ENCODE measurements around the gene ACADVL. TPM values are rescaled to one million over a fixed set of nuclear protein-coding genes. Genes with fewer than 3 reads are reported as not detected.

ACADVL gene
- total RNA-seq, 4 donors from 2014 or later, result 877 to 3,047 (median 1,981) TPM

DNA sequence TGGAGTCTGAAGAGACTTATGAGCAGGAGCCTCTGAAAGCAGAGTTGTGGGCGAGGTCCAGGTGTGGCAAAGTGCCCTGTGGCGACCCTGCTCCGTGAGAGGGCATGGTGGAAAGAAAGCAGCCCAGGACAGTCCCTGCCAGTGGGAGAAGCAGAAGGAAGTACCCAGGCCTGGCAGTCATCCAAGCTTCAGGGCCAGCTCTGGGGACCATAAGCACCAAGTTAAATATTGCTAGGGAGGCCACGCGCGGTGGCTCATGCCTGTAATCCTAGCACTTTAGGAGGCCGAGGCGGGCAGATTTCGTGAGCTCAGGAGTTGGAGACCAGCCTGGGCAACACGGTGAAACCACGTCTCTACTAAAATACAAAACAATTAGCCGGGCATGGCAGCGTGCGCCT lies 35.6 kb upstream of the ACADVL start:
- TF ChIP-seq, protein P1, sequence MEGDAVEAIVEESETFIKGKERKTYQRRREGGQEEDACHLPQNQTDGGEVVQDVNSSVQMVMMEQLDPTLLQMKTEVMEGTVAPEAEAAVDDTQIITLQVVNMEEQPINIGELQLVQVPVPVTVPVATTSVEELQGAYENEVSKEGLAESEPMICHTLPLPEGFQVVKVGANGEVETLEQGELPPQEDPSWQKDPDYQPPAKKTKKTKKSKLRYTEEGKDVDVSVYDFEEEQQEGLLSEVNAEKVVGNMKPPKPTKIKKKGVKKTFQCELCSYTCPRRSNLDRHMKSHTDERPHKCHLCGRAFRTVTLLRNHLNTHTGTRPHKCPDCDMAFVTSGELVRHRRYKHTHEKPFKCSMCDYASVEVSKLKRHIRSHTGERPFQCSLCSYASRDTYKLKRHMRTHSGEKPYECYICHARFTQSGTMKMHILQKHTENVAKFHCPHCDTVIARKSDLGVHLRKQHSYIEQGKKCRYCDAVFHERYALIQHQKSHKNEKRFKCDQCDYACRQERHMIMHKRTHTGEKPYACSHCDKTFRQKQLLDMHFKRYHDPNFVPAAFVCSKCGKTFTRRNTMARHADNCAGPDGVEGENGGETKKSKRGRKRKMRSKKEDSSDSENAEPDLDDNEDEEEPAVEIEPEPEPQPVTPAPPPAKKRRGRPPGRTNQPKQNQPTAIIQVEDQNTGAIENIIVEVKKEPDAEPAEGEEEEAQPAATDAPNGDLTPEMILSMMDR (IDR thresholded peaks at IDR 0.05), result no peak
- TF ChIP-seq POLR2AphosphoS5 (IDR thresholded peaks at IDR 0.05) (no peak), EP300 (IDR thresholded peaks at IDR 0.05; ENCODE audit: low read depth) (no peak)
- Histone ChIP-seq H3K4me1 (peaks cover 0 to 7% (median 0%) of the 10 kb centered on the region in 4 donors), H3K4me3 (no peak overlapping the region), H3K27ac (no peak overlapping the region), H3K9me3 (no peaks in the 10 kb centered on the region), H3K36me3 (no peaks in the 10 kb centered on the region), H3K27me3 (no peaks in the 10 kb centered on the region)
- 52% methylated on average over 14 of the region's 14 CpGs; no CpG with 5 or more reads in 1 of the 2 donors for WGBS, 2 donors (ENCODE audit: low coverage in 1 of 2)
- in situ Hi-C loops (cut with MboI; ENCODE audit: low pct_ligation_motif_present in 1 of 4, low pct_unique_long_range_greater_than_20kb in 1 of 4, low sequenced_read_pairs in 3 of 4), result no loop called here
- intact Hi-C loops (cut with DNase I; ENCODE audit: low total_unique reads), result no loop called here
- DNase-seq, result peak; percentile 82

DNA sequence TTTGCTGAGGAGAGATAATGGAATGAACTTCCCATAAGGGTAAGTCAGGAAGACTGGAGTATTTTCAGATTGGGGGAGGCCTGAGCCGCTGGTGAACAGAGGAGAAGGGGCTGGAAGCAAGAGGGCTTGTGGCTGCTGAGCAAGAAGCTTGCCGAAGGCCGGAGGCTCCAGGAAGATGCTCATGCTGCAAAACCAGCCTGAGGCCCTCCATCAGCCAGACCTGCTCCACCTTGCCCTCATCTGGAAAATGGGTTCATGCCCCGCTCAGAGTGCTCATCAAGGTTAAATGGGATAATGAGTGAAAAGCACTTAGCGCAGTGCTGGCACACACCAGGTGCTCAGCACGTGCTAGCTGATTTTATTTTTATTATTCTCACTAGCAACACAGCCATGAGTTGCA lies 35.1 kb upstream of the ACADVL start:
- Histone ChIP-seq H3K4me1 (peaks cover 0 to 7% (median 0%) of the 10 kb centered on the region in 4 donors), H3K9me3 (no peaks in the 10 kb centered on the region), H3K36me3 (no peaks in the 10 kb centered on the region), H3K27me3 (no peaks in the 10 kb centered on the region), H3K27ac (no peak overlapping the region), H3K4me3 (no peak overlapping the region)
- TF ChIP-seq POLR2A (IDR thresholded peaks at IDR 0.05) (no peak), EP300 (IDR thresholded peaks at IDR 0.05; ENCODE audit: low read depth) (no peak)
- WGBS, 2 donors (ENCODE audit: low coverage in 1 of 2), result 47 to 86% methylated on average over 3 to 6 of the region's 6 CpGs
- DNase-seq, result no peak
- in situ Hi-C loops (cut with MboI; ENCODE audit: low pct_ligation_motif_present in 1 of 4, low pct_unique_long_range_greater_than_20kb in 1 of 4, low sequenced_read_pairs in 3 of 4) (no loop called here), intact Hi-C loops (cut with DNase I; ENCODE audit: low total_unique reads) (no loop called here)

DNA sequence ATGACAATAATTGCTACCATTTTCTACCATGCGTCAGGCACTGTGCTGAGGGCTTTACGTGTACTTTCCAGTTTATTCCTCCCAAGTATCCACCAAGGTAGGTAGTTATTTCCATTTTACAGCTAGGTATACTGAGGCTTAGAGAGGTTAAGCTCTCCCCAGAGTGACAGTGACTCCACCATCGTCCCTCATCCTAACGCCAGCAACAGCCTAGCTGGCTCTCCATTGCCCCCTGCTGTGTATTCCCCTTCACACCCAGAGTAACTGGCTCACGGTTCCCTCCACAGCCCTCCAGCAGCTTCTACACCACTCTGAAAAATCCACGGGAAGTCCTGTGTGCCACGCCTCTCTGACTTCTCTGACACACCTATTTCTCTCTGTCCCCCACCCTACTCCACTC lies 33.5 kb upstream of the ACADVL start:
- Histone ChIP-seq H3K9me3 (no peaks in the 10 kb centered on the region), H3K4me1 (peaks cover 0 to 7% (median 0%) of the 10 kb centered on the region in 4 donors), H3K4me3 (no peak overlapping the region), H3K27me3 (no peaks in the 10 kb centered on the region), H3K36me3 (no peaks in the 10 kb centered on the region), H3K27ac (no peak overlapping the region)
- WGBS, 2 donors (ENCODE audit: low coverage in 1 of 2), result 45 to 53% methylated on average over 5 to 7 of the region's 7 CpGs
- DNase-seq, result no peak
- in situ Hi-C loops (cut with MboI; ENCODE audit: low pct_ligation_motif_present in 1 of 4, low pct_unique_long_range_greater_than_20kb in 1 of 4, low sequenced_read_pairs in 3 of 4) (no loop called here), intact Hi-C loops (cut with DNase I; ENCODE audit: low total_unique reads) (no loop called here)
- no peak for TF ChIP-seq EP300 (IDR thresholded peaks at IDR 0.05; ENCODE audit: low read depth)
- TF ChIP-seq, protein P1 (IDR thresholded peaks at IDR 0.05), result no peak

DNA sequence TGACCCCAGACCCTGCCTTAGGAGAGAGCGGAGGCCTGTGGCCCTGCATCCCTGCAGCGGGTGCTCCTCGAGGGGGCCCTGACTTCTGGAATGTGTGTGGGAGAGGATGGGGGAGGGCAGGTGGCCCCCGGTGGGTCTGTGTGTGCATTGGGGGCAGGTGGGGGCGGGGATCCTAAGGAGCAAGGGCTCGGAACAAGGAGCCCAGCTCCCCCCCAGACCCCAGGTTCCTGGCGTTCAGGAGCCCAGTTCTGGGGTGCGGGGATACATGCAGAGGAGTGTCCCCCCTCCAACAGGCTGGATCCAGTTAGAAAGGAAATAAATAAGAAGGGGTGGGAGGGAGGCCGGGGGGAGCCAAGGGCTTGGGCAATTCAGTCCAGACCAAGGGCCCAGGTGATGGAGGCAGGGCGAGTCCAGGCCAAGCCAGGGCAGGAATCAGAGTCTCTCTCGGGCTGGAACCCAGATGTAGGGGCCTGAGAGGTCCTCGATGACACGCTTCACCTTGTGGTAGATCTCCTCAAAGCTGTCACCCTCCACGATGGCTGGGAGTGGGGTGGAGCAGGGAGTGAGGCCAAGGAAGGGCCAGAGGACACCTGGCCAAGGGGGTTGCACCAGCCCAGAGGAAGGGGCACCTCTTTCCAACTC lies 29.3 kb upstream of the ACADVL start:
- no peak overlapping the region for H3K27ac ChIP-seq
- intact Hi-C loops (cut with DNase I; ENCODE audit: low total_unique reads) (no loop called here), in situ Hi-C loops (cut with MboI; ENCODE audit: low pct_ligation_motif_present in 1 of 4, low pct_unique_long_range_greater_than_20kb in 1 of 4, low sequenced_read_pairs in 3 of 4) (no loop called here)
- TF ChIP-seq, protein P1 (IDR thresholded peaks at IDR 0.05), result no peak
- TF ChIP-seq POLR2AphosphoS5 (IDR thresholded peaks at IDR 0.05), result no peak
- no peak for TF ChIP-seq POLR2A (IDR thresholded peaks at IDR 0.05)
- TF ChIP-seq EP300 (IDR thresholded peaks at IDR 0.05; ENCODE audit: low read depth), result no peak
- H3K9me3 ChIP-seq, result no peaks in the 10 kb centered on the region
- 85% methylated on average over 14 of the region's 14 CpGs; no CpG with 5 or more reads in 1 of the 2 donors for WGBS, 2 donors (ENCODE audit: low coverage in 1 of 2)
- H3K36me3 ChIP-seq, result no peaks in the 10 kb centered on the region
- no peak overlapping the region for H3K4me3 ChIP-seq
- H3K27me3 ChIP-seq, result no peaks in the 10 kb centered on the region
- DNase-seq, result no peak
- H3K4me1 ChIP-seq, result no peaks in the 10 kb centered on the region

DNA sequence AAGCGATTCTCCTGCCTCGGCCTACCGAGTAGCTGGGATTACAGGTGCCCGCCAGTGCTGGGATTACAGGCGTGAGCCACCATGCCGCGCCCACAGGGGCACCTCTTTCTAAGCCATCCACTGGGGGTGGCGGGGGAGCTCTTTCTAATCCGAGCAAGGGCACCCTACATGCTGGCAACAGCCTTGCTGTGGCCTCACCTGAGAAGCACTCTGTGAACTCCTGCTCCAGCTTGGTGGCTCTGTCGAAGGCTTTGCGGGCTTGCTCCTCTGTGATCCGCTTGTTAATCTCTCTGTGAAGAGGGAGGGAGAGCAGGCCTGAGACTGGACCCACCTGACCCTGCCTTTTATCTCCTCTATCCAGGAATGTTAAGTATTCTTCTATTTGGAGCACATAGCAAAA lies 28.7 kb upstream of the ACADVL start:
- Histone ChIP-seq H3K4me1 (no peaks in the 10 kb centered on the region), H3K27ac (no peak overlapping the region), H3K27me3 (no peaks in the 10 kb centered on the region), H3K4me3 (no peak overlapping the region), H3K9me3 (no peaks in the 10 kb centered on the region), H3K36me3 (no peaks in the 10 kb centered on the region)
- TF ChIP-seq POLR2A (IDR thresholded peaks at IDR 0.05) (no peak), POLR2AphosphoS5 (IDR thresholded peaks at IDR 0.05) (no peak), EP300 (IDR thresholded peaks at IDR 0.05; ENCODE audit: low read depth) (no peak)
- intact Hi-C loops (cut with DNase I; ENCODE audit: low total_unique reads) (no loop called here), in situ Hi-C loops (cut with MboI; ENCODE audit: low pct_ligation_motif_present in 1 of 4, low pct_unique_long_range_greater_than_20kb in 1 of 4, low sequenced_read_pairs in 3 of 4) (no loop called here)
- DNase-seq, result no peak
- WGBS, 2 donors (ENCODE audit: low coverage in 1 of 2), result 95% methylated on average over 12 of the region's 12 CpGs; no CpG with 5 or more reads in 1 of the 2 donors
